H1 (cell line): ENCODE data around the gene PTCSC3. TPM values are rescaled to one million over a fixed set of nuclear protein-coding genes. Genes with fewer than 3 reads are reported as not detected.
A peak's percentile ranks its signal among the peaks of the same experiment; 100 is the strongest.

Experiments used
- JUND ChIP-seq: IDR thresholded peaks from 2 replicates; pipeline ENCODE4 v1.6.1; 2011; ENCODE audit warnings: mild to moderate bottlenecking, improper control_type of control experiment, low read length
- polyA plus RNA-seq, 7 experiments: library from polyadenylated mRNA; depleted of rRNA in 3 of 7; stranded (reverse) in 5 of 7; unstranded in 2 of 7; fragments of >200 nt in 5 of 7; fragments of 200-250 nt in 2 of 7; gene quantifications; 1 replicate in 5 of 7; 2 replicates in 1 of 7; 4 replicates in 1 of 7; pipeline versions ENCODE4 v1.2.1 to v1.2.3, GENCODE V29; 2011 to 2013; ENCODE audit warnings: missing spikeins in 2 of 7, mixed read lengths in 2 of 7
- total RNA-seq: library from RNA; stranded (reverse); fragmentation: NEBNext Ultra II Directional; extraction: Animal tissue kit (Norgen Biotek cat#: 25700); gene quantifications from 2 replicates; pipeline ENCODE4 v1.2.1, GENCODE V29; 2021

The PTCSC3 gene
- total and polyA plus RNA-seq, 2 of the 8 experiments (the other 6 are each of a cell fraction or from before 2014, with no cell fraction given): not detected

- TF ChIP-seq JUND: peak; percentile 40; the same call in 1 of the 2 replicates
Observed at GRCh38 chr14:36207500-36207899, 31.0 kb upstream of the PTCSC3 start (continued).
